HEK293 (cell line): ENCODE data around the gene TRPV2.

Source experiments
- CTCF ChIA-PET: fragments of 350-600 bp; formaldehyde crosslinking; extraction: SDS; loops from one replicate; lab custom pipeline; 2021; ENCODE audit warnings: antibody characterized with exemption; lab: Yijun Ruan, JAX
- POLR2A ChIA-PET: fragments of 300-600 bp; formaldehyde crosslinking; extraction: SDS; loops from one replicate; lab custom pipeline; 2020; ENCODE audit warnings: antibody characterized with exemption, inconsistent platforms; lab: Yijun Ruan, JAX
- H3K27ac ChIP-seq: fragments of 200-500 bp; sonication (Bioruptor generic); 2 replicates; pipeline ENCODE4 v1.5.1; 2014; ENCODE audit warnings: low read depth, low read length, control low read depth, inconsistent platforms; ENCODE audit errors: extremely low read depth
- H3K36me3 ChIP-seq, 2 experiments: fragments of 200-500 bp in 1 of 2; sonication (Bioruptor generic) in 1 of 2; 1 replicate in 1 of 2; 2 replicates in 1 of 2; pipeline ENCODE4 v1.5.1; 2014 to 2017; ENCODE audit warnings: inconsistent platforms in 2 of 2, low read length in 2 of 2; ENCODE audit not compliant: control insufficient read depth in 2 of 2, insufficient read depth in 1 of 2
- H3K4me1 ChIP-seq: fragments of 200-500 bp; sonication (Bioruptor generic); 2 replicates; pipeline ENCODE4 v1.5.1; 2014; ENCODE audit warnings: mild to moderate bottlenecking, low read length, inconsistent platforms; ENCODE audit not compliant: control insufficient read depth, insufficient read depth
- H3K4me3 ChIP-seq: 2 replicates; pipeline ENCODE4 v1.5.1; 2011; ENCODE audit warnings: low read depth, mild to moderate bottlenecking, control low read depth, low read length, moderate library complexity
- H3K9me3 ChIP-seq: fragments of 200-500 bp; sonication (Bioruptor generic); 2 replicates; pipeline ENCODE4 v1.5.1; 2014; ENCODE audit warnings: low read depth, low read length, inconsistent platforms; ENCODE audit not compliant: control insufficient read depth, insufficient read depth
- EGR2 ChIP-seq: fragments of 450-650 bp; formaldehyde crosslinking; IDR thresholded peaks from 2 replicates; pipeline ENCODE4 v1.5.1; 2016; ENCODE audit warnings: low read depth, missing biosample characterization, missing genetic modification characterization
- HOXC10 ChIP-seq: sonication (generic); formaldehyde crosslinking; IDR thresholded peaks from 2 replicates; pipeline ENCODE4 v1.8.1; 2023; ENCODE audit warnings: mild to moderate bottlenecking, missing genetic modification reagents
- MEIS1 ChIP-seq: sonication (generic); formaldehyde crosslinking; IDR thresholded peaks from 2 replicates; pipeline ENCODE4 v1.8.1; 2022; ENCODE audit warnings: missing genetic modification reagents, mild to moderate bottlenecking, borderline replicate concordance
- MYNN ChIP-seq: fragments of 450-650 bp; formaldehyde crosslinking; IDR thresholded peaks from 2 replicates; pipeline ENCODE4 v1.5.1; 2016; ENCODE audit warnings: missing biosample characterization, missing genetic modification characterization, borderline replicate concordance
- TRIM28 ChIP-seq: IDR thresholded peaks from 2 replicates; pipeline ENCODE4 v1.6.1; 2011; ENCODE audit warnings: low read length, control low read depth, borderline replicate concordance
- ZIC2 ChIP-seq: fragments of 450-650 bp; formaldehyde crosslinking; IDR thresholded peaks from 2 replicates; pipeline ENCODE4 v1.5.1; 2016; ENCODE audit warnings: missing biosample characterization, missing genetic modification characterization
- ZNF2 ChIP-seq: fragments of 450-650 bp; formaldehyde crosslinking; IDR thresholded peaks from 2 replicates; pipeline ENCODE4 v1.5.1; 2016; ENCODE audit warnings: missing biosample characterization, missing genetic modification characterization
- ZNF24 ChIP-seq: fragments of 450-650 bp; formaldehyde crosslinking; IDR thresholded peaks from 2 replicates; pipeline ENCODE4 v1.5.1; 2016; ENCODE audit warnings: missing biosample characterization, missing genetic modification characterization
- ZNF248 ChIP-seq: fragments of 450-650 bp; formaldehyde crosslinking; IDR thresholded peaks from 2 replicates; pipeline ENCODE4 v1.5.1; 2017; ENCODE audit warnings: missing biosample characterization, missing genetic modification characterization
- ZNF404 ChIP-seq: fragments of 450-650 bp; formaldehyde crosslinking; IDR thresholded peaks from 2 replicates; pipeline ENCODE4 v1.5.1; 2017; ENCODE audit warnings: missing biosample characterization, missing genetic modification characterization
- ZNF473 ChIP-seq: fragments of 450-650 bp; formaldehyde crosslinking; IDR thresholded peaks from 2 replicates; pipeline ENCODE4 v1.5.1; 2017; ENCODE audit warnings: missing biosample characterization, missing genetic modification characterization
- ZNF600 ChIP-seq: fragments of 450-650 bp; formaldehyde crosslinking; IDR thresholded peaks from 2 replicates; pipeline ENCODE4 v1.5.1; 2016; ENCODE audit warnings: missing biosample characterization, missing genetic modification characterization
- ZNF677 ChIP-seq: fragments of 450-650 bp; IDR thresholded peaks from 2 replicates; pipeline ENCODE4 v1.5.0; 2018; ENCODE audit warnings: missing biosample characterization, mild to moderate bottlenecking, missing genetic modification characterization, moderate library complexity
- ZNF747 ChIP-seq: fragments of 450-650 bp; formaldehyde crosslinking; IDR thresholded peaks from 2 replicates; pipeline ENCODE4 v1.5.1; 2016; ENCODE audit warnings: missing biosample characterization, missing genetic modification characterization
- TF ChIP-seq, protein P1 (sequence below): fragments of 450-650 bp; formaldehyde crosslinking; IDR thresholded peaks from 2 replicates; pipeline ENCODE4 v1.5.1; 2016; ENCODE audit warnings: missing biosample characterization, missing genetic modification characterization, borderline replicate concordance
- TF ChIP-seq, protein P2 (sequence below): fragments of 450-650 bp; formaldehyde crosslinking; IDR thresholded peaks from 2 replicates; pipeline ENCODE4 v1.5.1; 2016; ENCODE audit warnings: missing biosample characterization, missing genetic modification characterization
- TF ChIP-seq, protein P3 (sequence below): fragments of 450-650 bp; formaldehyde crosslinking; IDR thresholded peaks from 2 replicates; pipeline ENCODE4 v1.5.1; 2016; ENCODE audit warnings: missing biosample characterization, missing genetic modification characterization
- TF ChIP-seq, protein P4 (sequence below): fragments of 450-650 bp; formaldehyde crosslinking; IDR thresholded peaks from 2 replicates; pipeline ENCODE4 v1.5.1; 2016; ENCODE audit warnings: missing biosample characterization, missing genetic modification characterization

Gene TRPV2

DNA sequence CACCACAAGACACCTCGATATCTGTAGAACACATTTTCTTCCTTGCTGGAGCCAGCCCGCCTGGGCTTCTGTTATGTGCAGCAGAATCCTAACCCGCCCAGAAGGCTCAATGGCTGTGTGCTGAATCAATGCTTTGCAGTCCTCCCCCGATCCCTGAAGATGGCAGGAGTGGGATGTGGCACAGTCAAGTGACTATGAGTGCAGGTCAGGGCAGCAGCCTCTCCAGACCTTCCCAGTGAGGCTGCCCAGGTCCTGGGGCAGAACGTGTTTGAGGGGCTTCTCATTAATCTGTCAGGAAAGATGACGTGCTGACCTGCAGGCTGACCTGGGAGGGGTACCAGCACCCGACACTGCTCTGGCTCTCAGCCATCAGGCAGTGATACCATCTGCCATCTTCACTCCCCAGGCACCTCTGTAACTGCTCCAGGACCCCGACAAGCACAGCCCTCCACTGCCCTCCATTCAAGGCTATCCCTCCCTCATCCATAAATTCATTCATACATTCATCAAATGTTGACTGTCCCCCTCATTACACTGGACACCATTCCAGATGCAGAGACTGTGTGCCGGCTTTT, 41.5 kb downstream of the TRPV2 start (continued):
- TF ChIP-seq, protein P1, sequence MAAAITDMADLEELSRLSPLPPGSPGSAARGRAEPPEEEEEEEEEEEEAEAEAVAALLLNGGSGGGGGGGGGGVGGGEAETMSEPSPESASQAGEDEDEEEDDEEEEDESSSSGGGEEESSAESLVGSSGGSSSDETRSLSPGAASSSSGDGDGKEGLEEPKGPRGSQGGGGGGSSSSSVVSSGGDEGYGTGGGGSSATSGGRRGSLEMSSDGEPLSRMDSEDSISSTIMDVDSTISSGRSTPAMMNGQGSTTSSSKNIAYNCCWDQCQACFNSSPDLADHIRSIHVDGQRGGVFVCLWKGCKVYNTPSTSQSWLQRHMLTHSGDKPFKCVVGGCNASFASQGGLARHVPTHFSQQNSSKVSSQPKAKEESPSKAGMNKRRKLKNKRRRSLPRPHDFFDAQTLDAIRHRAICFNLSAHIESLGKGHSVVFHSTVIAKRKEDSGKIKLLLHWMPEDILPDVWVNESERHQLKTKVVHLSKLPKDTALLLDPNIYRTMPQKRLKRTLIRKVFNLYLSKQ (tag by site-specific recombination) = no peak
- TF ChIP-seq ZNF677 (peak; percentile 100), ZNF2 (tag by site-specific recombination) (no peak), HOXC10 (no peak), ZNF747 (tag by site-specific recombination) (no peak), ZNF600 (tag by site-specific recombination) (peak; percentile 69), ZNF248 (tag by site-specific recombination) (no peak)
- TF ChIP-seq, protein P2, sequence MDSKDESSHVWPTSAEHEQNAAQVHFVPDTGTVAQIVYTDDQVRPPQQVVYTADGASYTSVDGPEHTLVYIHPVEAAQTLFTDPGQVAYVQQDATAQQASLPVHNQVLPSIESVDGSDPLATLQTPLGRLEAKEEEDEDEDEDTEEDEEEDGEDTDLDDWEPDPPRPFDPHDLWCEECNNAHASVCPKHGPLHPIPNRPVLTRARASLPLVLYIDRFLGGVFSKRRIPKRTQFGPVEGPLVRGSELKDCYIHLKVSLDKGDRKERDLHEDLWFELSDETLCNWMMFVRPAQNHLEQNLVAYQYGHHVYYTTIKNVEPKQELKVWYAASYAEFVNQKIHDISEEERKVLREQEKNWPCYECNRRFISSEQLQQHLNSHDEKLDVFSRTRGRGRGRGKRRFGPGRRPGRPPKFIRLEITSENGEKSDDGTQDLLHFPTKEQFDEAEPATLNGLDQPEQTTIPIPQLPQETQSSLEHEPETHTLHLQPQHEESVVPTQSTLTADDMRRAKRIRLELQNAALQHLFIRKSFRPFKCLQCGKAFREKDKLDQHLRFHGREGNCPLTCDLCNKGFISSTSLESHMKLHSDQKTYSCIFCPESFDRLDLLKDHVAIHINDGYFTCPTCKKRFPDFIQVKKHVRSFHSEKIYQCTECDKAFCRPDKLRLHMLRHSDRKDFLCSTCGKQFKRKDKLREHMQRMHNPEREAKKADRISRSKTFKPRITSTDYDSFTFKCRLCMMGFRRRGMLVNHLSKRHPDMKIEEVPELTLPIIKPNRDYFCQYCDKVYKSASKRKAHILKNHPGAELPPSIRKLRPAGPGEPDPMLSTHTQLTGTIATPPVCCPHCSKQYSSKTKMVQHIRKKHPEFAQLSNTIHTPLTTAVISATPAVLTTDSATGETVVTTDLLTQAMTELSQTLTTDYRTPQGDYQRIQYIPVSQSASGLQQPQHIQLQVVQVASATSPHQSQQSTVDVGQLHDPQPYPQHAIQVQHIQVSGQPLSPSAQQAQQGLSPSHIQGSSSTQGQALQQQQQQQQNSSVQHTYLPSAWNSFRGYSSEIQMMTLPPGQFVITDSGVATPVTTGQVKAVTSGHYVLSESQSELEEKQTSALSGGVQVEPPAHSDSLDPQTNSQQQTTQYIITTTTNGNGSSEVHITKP (tag by site-specific recombination) = no peak

DNA sequence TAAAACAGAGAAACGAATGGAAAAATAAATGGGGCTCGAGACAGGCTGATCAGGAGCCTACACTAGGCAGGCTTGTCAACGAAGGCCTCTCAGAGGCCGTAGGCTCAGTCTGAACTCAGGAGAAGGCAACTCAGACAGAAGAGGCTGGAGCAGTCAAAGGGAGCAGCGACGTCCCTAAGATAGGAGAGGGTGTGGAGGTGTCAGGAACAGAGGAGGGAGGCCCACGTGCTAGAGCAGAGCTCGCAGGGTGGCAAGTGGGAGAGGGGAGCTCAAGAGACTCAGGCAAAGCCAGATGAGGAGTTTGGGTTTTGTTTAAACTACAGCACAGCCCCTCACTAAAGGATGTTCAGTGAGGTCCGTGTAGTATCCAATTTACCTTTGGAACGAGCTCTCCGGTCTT, 43.9 kb downstream of the TRPV2 start:
- no peak overlapping the region for H3K4me3 ChIP-seq
- ChIA-PET POLR2A (interaction anchor here (0.6 to 1.1 kb wide), 2 partner anchors 16 to 25 kb away, joined by 3 to 4 read pairs; no protein-coding TSS in a partner anchor), CTCF (interaction anchor here (8.8 kb wide), 1 partner anchor 62 kb away, joined by 60 read pairs; no protein-coding TSS in a partner anchor)
- no peaks in the 10 kb centered on the region for H3K9me3 ChIP-seq
- no peaks in the 10 kb centered on the region for H3K4me1 ChIP-seq
- TF ChIP-seq MEIS1 (CRISPR knock-in tag) (no peak), TRIM28 (no peak), ZNF404 (no peak), EGR2 (peak; percentile 52)
- H3K27ac ChIP-seq = no peak overlapping the region
- H3K36me3 ChIP-seq = peaks cover 0 to 6% of the 10 kb centered on the region in 2 experiments; a peak in 2 of 3 replicates

DNA sequence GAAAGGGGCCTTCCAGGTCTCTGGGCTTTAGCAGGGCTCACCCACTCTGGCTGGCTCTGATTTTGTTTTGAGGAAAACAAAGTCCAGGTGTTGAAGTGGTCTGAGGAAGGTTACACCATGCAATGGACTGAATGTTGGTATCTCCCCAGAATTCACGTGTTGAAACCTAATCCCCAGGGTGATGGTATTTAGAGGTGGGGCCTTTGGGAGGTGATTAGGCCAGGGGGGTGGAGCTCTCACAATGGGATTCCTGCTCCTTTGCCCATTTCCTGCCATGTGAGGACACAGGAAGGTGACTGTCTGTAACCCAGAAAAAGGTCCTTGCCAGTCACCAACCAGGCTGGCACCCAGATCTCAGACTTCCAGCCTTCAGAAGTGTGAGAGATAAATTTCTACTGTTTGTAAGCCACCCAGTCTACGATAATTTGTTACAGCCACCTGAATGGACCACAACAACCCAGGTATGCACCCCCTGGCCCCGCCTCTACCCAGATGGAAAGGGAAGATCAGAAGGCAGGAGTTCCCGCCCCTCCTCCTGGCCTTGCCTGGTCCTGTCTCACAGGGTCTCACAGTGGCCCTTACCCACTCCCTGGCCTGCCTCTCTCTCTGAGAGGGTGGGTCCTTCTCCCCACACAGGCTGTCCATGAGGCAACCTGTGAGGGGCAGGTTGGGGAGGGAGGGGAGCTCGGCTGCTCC, 44.6 kb downstream of the TRPV2 start:
- POLR2A ChIA-PET = interaction anchor here (0.6 kb wide), 2 partner anchors 26 to 79 kb away, joined by 4 to 5 read pairs; partner anchors contain the start of gene UBB
- TF ChIP-seq, protein P2 (tag by site-specific recombination) = peak; percentile 81
- TF ChIP-seq, protein P3, sequence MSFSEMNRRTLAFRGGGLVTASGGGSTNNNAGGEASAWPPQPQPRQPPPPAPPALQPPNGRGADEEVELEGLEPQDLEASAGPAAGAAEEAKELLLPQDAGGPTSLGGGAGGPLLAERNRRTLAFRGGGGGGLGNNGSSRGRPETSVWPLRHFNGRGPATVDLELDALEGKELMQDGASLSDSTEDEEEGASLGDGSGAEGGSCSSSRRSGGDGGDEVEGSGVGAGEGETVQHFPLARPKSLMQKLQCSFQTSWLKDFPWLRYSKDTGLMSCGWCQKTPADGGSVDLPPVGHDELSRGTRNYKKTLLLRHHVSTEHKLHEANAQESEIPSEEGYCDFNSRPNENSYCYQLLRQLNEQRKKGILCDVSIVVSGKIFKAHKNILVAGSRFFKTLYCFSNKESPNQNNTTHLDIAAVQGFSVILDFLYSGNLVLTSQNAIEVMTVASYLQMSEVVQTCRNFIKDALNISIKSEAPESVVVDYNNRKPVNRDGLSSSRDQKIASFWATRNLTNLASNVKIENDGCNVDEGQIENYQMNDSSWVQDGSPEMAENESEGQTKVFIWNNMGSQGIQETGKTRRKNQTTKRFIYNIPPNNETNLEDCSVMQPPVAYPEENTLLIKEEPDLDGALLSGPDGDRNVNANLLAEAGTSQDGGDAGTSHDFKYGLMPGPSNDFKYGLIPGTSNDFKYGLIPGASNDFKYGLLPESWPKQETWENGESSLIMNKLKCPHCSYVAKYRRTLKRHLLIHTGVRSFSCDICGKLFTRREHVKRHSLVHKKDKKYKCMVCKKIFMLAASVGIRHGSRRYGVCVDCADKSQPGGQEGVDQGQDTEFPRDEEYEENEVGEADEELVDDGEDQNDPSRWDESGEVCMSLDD (tag by site-specific recombination) = no peak
- TF ChIP-seq, protein P4, sequence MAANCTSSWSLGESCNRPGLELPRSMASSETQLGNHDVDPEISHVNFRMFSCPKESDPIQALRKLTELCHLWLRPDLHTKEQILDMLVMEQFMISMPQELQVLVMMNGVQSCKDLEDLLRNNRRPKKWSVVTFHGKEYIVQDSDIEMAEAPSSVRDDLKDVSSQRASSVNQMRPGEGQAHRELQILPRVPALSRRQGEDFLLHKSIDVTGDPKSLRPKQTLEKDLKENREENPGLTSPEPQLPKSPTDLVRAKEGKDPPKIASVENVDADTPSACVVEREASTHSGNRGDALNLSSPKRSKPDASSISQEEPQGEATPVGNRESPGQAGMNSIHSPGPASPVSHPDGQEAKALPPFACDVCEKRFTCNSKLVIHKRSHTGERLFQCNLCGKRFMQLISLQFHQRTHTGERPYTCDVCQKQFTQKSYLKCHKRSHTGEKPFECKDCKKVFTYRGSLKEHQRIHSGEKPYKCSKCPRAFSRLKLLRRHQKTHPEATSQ (tag by site-specific recombination) = no peak
- TF ChIP-seq ZNF24 (tag by site-specific recombination) (no peak), MYNN (no peak), ZNF473 (no peak), ZIC2 (tag by site-specific recombination) (no peak)
- H3K36me3 ChIP-seq = peaks cover 0 to 6% of the 10 kb centered on the region in 2 experiments; a peak in 2 of 3 replicates
- H3K9me3 ChIP-seq = no peaks in the 10 kb centered on the region
- CTCF ChIA-PET = interaction anchor here (0.7 to 8.8 kb wide), 3 partner anchors 62 to 97 kb away, joined by 3 to 60 read pairs (median 3); no protein-coding TSS in a partner anchor
- no peaks in the 10 kb centered on the region for H3K4me1 ChIP-seq
- H3K4me3 ChIP-seq = no peak overlapping the region
- no peak overlapping the region for H3K27ac ChIP-seq
